HG02763 (cell line): Measurements from ENCODE around the gene ZNF568.

Experiments used
- ATAC-seq: cut with Tn5 transposase; IDR thresholded peaks from one replicate; pipeline ENCODE4 v1.9.1; 2021; ENCODE audit warnings: mild to moderate bottlenecking, moderate library complexity; ENCODE audit not compliant: unreplicated experiment

Gene ZNF568

GRCh38 chr19:36997843-36998235 lies 81.7 kb downstream of the ZNF568 start:
- no peak for ATAC-seq

DNA sequence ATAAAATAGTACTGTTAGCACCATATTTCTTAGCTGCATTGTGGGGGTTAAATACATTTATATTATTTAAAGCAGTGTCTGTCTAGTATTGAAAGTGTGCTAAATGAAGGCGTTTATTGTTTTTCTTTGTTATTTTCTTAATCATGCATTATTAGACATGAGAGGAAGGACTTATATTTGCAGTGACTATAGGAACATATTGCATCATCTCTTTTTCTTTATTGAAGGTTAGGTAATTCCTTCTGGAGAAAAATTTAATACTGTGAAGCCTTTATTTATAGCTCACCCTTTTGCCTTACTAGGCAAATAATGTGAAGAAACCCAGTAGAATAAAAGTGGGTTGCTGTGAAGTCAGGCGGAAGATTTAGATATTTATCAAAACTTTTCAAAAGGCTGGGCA lies 83.2 kb downstream of the ZNF568 start:
- ATAC-seq = no peak

DNA sequence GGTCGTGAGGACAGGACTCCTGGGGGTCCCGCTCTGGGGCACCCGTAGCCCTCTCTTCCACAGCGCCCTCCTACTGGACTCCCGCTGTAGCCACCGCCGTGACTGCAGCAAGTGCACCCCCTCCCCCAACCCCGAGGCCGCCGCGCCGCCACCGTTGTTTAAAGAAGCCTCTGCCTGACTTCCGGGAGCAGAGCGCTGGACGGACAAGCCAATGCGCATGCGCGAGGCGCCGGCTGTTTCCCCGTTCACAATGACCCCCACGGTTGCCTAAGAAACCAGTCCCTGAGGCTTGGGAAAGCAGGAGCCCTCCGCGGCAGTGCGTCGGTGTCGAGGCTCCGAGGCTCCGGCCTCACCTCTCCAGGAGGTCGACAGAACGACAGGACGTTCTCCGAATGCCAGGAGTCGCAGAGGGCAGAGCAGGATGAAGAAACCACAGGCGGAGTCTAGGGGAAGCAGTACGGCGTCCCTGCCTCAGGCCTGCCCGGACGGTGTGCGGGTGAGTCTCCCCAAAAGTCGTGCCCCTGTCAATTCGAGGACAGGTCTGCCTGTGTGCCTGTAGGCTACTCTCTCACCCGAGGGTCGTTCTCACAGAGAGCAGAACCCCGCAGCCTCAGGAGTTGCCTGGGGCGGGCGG lies 91.6 kb downstream of the ZNF568 start:
- ATAC-seq = no peak

- ATAC-seq = no peak
These were observed 93.7 kb downstream of the ZNF568 start for GRCh38 chr19:37009871-37010270.

DNA sequence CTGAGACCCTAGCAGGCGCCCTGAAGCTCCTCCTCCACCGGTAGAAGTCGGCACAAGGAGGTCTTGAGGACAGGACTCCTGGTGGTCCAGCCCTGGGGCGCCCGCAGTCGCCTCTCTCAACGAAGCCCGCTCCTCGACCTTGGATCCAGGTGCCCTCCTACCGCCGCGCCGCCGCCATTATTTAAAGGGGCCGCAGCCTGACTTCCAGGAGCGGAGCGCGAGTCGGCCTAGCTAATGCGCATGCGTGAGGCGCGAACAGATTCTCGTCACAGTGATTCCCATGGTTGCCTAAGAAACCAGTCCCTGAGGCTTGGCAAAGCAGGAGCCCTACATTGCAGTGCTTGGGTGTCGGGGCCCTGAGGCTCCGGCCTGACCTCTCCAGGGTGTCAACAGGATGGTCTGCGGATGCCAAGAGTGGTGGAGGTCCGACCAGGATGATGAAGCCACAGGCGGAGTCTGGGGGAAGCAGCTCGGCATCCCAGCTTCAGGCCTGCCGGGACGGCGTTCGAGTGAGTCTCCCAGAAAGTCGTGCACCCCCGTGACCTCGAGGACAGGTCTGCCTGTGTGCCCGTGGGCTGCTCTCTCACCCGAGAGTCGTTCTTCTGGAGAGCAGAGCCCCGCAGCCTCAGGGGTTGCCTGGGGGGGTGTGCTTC lies 96.1 kb downstream of the ZNF568 start:
- ATAC-seq = no peak

- ATAC-seq = no peak
These were observed 98.3 kb downstream of the ZNF568 start for GRCh38 chr19:37014456-37014855.

DNA sequence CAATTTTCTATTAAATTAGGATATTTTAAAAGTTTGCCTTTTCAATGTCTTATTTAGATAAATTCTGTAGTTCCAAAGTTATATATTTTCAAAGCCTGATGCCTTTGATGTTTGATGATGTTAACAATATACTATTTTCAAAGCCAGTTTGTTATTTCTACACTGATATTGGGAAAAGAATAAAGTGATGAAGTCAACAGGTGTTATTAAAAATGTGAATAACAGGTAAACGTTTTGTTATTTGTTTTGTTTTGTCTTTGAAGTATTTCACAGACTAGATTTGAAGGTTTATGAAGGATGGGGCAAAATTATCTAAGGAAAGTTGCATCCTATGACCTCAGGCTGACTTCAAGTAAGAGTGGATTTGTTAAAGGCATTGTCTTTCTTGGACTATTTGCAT lies 129.0 kb downstream of the ZNF568 start:
- no peak for ATAC-seq
